Measurements from ENCODE around the gene RABGAP1. TPM values are rescaled to one million over a fixed set of nuclear protein-coding genes. Genes with fewer than 3 reads are reported as not detected.

The RABGAP1 gene
- total RNA-seq, 1 donor from 2014 or later = 58.1 TPM

GRCh38 chr9:123044586-123044985 lies 103.8 kb downstream of the RABGAP1 start:
- Mint-ChIP-seq H3K27ac (no peak overlapping the region), H3K9me3 (peaks cover 5% of the 10 kb centered on the region), H3K4me3 (no peak overlapping the region), H3K4me1 (no peaks in the 10 kb centered on the region), H3K27me3 (no peaks in the 10 kb centered on the region), H3K36me3 (ENCODE audit: low read depth) (peaks cover 39% of the 10 kb centered on the region)
- ATAC-seq (ENCODE audit: low read depth) (no peak), DNase-seq (no peak)
- no peak for TF ChIP-seq CTCF (IDR thresholded peaks at IDR 0.05)
- POLR2A ChIA-PET = no interaction called here
- CTCF ChIA-PET = no interaction called here
- intact Hi-C loops (cut with micrococcal nuclease) = no loop called here

GRCh38 chr9:123046406-123047195 lies 105.8 kb downstream of the RABGAP1 start:
- Mint-ChIP-seq H3K4me1 (no peaks in the 10 kb centered on the region), H3K27ac (no peak overlapping the region), H3K27me3 (no peaks in the 10 kb centered on the region), H3K36me3 (ENCODE audit: low read depth) (peaks cover 41% of the 10 kb centered on the region), H3K9me3 (peaks cover 5% of the 10 kb centered on the region), H3K4me3 (no peak overlapping the region)
- intact Hi-C loops (cut with micrococcal nuclease) = no loop called here
- CTCF ChIA-PET = no interaction called here
- POLR2A ChIA-PET = no interaction called here
- no peak for DNase-seq
- TF ChIP-seq CTCF (IDR thresholded peaks at IDR 0.05) = no peak
- ATAC-seq (ENCODE audit: low read depth) = no peak

- DNase-seq (no peak), ATAC-seq (ENCODE audit: low read depth) (no peak)
- H3K9me3 Mint-ChIP-seq = no peaks in the 10 kb centered on the region
- H3K27me3 Mint-ChIP-seq = no peaks in the 10 kb centered on the region
- peaks cover 9% of the 10 kb centered on the region for H3K4me1 Mint-ChIP-seq
- no peak overlapping the region for H3K4me3 Mint-ChIP-seq
- POLR2A ChIA-PET = no interaction called here
- CTCF ChIA-PET = interaction anchor here (0.8 kb wide), 1 partner anchor 301 kb away, joined by 3 read pairs; no protein-coding TSS in a partner anchor
- H3K36me3 Mint-ChIP-seq (ENCODE audit: low read depth) = peaks cover 27% of the 10 kb centered on the region
- no peak for TF ChIP-seq CTCF (IDR thresholded peaks at IDR 0.05)
- no peak overlapping the region for H3K27ac Mint-ChIP-seq
- intact Hi-C loops (cut with micrococcal nuclease) = no loop called here
Measured at GRCh38 chr9:123048748-123049147, 107.9 kb downstream of the RABGAP1 start.

GRCh38 chr9:123049589-123050222 lies 108.9 kb downstream of the RABGAP1 start:
- Mint-ChIP-seq H3K4me1 (peaks cover 9% of the 10 kb centered on the region), H3K27me3 (no peaks in the 10 kb centered on the region), H3K36me3 (ENCODE audit: low read depth) (peaks cover 28% of the 10 kb centered on the region), H3K27ac (no peak overlapping the region), H3K9me3 (no peaks in the 10 kb centered on the region), H3K4me3 (no peak overlapping the region)
- CTCF ChIA-PET = interaction anchor here (0.8 kb wide), 1 partner anchor 300 kb away, joined by 3 read pairs; no protein-coding TSS in a partner anchor
- DNase-seq = no peak
- intact Hi-C loops (cut with micrococcal nuclease) = no loop called here
- no peak for ATAC-seq (ENCODE audit: low read depth)
- POLR2A ChIA-PET = no interaction called here
- no peak for TF ChIP-seq CTCF (IDR thresholded peaks at IDR 0.05)

- peaks cover 9% of the 10 kb centered on the region for H3K4me1 Mint-ChIP-seq
- no peak for TF ChIP-seq CTCF (IDR thresholded peaks at IDR 0.05)
- H3K4me3 Mint-ChIP-seq = no peak overlapping the region
- POLR2A ChIA-PET = no interaction called here
- no peaks in the 10 kb centered on the region for H3K9me3 Mint-ChIP-seq
- CTCF ChIA-PET = no interaction called here
- no peak overlapping the region for H3K27ac Mint-ChIP-seq
- DNase-seq (no peak), ATAC-seq (ENCODE audit: low read depth) (no peak)
- H3K27me3 Mint-ChIP-seq = no peaks in the 10 kb centered on the region
- peaks cover 34% of the 10 kb centered on the region for H3K36me3 Mint-ChIP-seq (ENCODE audit: low read depth)
- intact Hi-C loops (cut with micrococcal nuclease) = no loop called here
Measured at GRCh38 chr9:123053046-123053445, 112.2 kb downstream of the RABGAP1 start.
